Measurements from ENCODE around the gene CCDC88C. TPM values are rescaled to one million over a fixed set of nuclear protein-coding genes. Genes with fewer than 3 reads are reported as not detected.

Gene CCDC88C
- total RNA-seq, 2 experiments from 2014 or later = 137 to 253 TPM

DNA sequence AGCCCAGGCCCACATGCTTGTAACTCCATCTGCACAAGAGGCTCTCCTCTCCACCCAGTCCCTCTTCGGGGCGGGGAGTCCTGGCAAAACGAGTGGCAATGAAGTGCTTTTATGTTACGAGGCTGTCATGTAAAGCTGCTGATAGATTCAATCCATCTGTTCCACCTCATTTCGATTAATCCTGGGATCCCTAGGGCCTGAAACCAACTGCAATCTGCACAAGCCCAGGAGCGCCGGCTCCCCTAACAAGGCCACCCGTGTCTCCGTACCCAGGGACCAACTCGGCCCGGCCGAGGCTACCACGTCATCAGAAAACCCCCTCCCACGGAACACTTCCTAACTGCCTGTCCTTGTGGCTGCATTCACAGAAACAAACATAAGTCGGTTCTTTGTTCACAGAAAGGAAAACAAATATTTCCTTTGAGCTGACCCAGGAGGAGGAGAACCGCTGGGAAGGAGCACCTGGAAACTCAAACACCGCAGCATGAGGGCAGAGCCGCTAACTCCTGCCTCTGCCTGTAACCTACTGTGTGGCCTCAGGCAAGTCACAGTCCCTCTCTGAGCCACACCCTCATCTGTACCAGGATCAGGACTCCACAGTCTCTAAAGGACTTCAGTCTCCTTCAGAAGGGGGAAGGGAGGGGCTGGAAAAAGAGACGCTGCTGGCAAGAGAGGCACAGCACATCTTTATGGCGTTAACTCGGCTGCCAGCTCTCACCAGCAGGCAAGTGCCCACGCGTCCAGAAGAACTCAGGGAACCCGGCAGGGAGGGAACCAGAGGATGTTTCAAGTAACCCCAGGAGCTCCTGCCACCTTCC lies 47.8 kb downstream of the CCDC88C start:
- Histone ChIP-seq H3K4me1 (ENCODE audit: insufficient read depth, low read length, poor library complexity, severe bottlenecking) (peaks cover 100% of the 10 kb centered on the region), H3K4me3 (ENCODE audit: low read depth, low read length, poor library complexity, severe bottlenecking) (peak overlapping the region; percentile 53), H3K27ac (ENCODE audit: low read depth, low read length, poor library complexity, severe bottlenecking) (peak overlapping the region; percentile 94), H3K79me2 (ENCODE audit: insufficient read depth, low read depth, low read length) (peaks cover 98% of the 10 kb centered on the region), H2AFZ (ENCODE audit: low read length) (no peak overlapping the region), H3K36me3 (ENCODE audit: insufficient read depth, low read length) (peaks cover 26% of the 10 kb centered on the region; the same call in 1 of the 2 replicates), H4K20me1 (ENCODE audit: insufficient read depth, low read length) (no peaks in the 10 kb centered on the region), H3K4me2 (ENCODE audit: low read length) (peak overlapping the region; percentile 87), H3K9me2 (ENCODE audit: insufficient read depth, low read length) (no peaks in the 10 kb centered on the region), H3K9me3 (ENCODE audit: low read length) (no peaks in the 10 kb centered on the region)
- no peak for DNase-seq (ENCODE audit: low spot score)
- BruUV-seq (replicated peaks) = no TSS peak
- TF ChIP-seq EZH2phosphoT487 (IDR thresholded peaks at IDR 0.05; ENCODE audit: borderline replicate concordance, low read depth, low read length) = no peak
- TF ChIP-seq, protein P1, sequence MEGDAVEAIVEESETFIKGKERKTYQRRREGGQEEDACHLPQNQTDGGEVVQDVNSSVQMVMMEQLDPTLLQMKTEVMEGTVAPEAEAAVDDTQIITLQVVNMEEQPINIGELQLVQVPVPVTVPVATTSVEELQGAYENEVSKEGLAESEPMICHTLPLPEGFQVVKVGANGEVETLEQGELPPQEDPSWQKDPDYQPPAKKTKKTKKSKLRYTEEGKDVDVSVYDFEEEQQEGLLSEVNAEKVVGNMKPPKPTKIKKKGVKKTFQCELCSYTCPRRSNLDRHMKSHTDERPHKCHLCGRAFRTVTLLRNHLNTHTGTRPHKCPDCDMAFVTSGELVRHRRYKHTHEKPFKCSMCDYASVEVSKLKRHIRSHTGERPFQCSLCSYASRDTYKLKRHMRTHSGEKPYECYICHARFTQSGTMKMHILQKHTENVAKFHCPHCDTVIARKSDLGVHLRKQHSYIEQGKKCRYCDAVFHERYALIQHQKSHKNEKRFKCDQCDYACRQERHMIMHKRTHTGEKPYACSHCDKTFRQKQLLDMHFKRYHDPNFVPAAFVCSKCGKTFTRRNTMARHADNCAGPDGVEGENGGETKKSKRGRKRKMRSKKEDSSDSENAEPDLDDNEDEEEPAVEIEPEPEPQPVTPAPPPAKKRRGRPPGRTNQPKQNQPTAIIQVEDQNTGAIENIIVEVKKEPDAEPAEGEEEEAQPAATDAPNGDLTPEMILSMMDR (conservative IDR thresholded peaks at IDR 0.05; ENCODE audit: low read length) = no peak
- intact Hi-C loops (cut with micrococcal nuclease; ENCODE audit: unreplicated experiment) = no loop called here
- ChIA-PET CTCF (ENCODE audit: unreplicated experiment) (interaction anchor here (1.1 kb wide), 1 partner anchor 13 kb away, joined by 3 read pairs; no protein-coding TSS in a partner anchor), POLR2A (interaction anchor here (1.5 to 18.1 kb wide), 3 partner anchors 14 to 46 kb away, joined by 5 to 311 read pairs (median 7); no protein-coding TSS in a partner anchor)

DNA sequence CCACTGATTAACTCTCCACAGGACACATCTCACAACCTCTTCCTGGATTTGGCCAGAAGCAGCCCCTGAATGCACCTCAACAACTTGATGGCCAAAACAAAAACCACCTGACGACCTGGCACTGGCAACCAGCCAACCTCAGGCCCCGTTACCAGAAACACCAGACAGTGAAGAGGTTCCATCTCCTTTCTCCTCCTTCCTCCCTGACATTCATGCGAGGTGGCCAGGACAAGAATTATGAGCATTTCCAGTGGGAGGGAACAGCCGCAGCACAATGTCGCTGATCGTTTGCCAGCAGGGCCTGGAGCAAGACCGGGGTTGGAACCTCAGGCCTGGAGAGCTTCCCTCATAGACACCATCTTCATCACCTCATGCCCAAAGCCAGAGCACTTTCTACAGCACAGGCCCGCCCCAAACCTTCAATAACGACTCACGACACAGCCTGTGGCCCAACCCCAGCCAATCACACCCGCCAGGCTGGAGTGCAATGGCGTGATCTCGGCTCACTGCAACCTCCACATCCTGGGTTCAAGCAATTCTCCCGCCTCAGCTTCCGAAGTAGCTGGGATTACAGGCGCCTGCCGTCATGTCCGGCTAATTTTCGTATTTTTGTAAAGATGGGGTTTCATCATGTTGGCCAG lies 48.7 kb downstream of the CCDC88C start:
- H2AFZ ChIP-seq (ENCODE audit: low read length) = no peak overlapping the region
- peaks cover 100% of the 10 kb centered on the region for H3K4me1 ChIP-seq (ENCODE audit: insufficient read depth, low read length, poor library complexity, severe bottlenecking)
- ChIA-PET POLR2A (interaction anchor here (1.1 to 18.1 kb wide), 4 partner anchors 8 to 47 kb away, joined by 3 to 311 read pairs (median 10); no protein-coding TSS in a partner anchor), CTCF (ENCODE audit: unreplicated experiment) (no interaction called here)
- BruUV-seq (replicated peaks) = TSS peak; percentile 56
- intact Hi-C loops (cut with micrococcal nuclease; ENCODE audit: unreplicated experiment) = no loop called here
- H3K4me2 ChIP-seq (ENCODE audit: low read length) = peak overlapping the region; percentile 87
- TF ChIP-seq EZH2phosphoT487 (IDR thresholded peaks at IDR 0.05; ENCODE audit: borderline replicate concordance, low read depth, low read length) = no peak
- no peaks in the 10 kb centered on the region for H3K9me3 ChIP-seq (ENCODE audit: low read length)
- peak; percentile 59 for DNase-seq (ENCODE audit: low spot score)
- H4K20me1 ChIP-seq (ENCODE audit: insufficient read depth, low read length) = no peaks in the 10 kb centered on the region
- H3K9me2 ChIP-seq (ENCODE audit: insufficient read depth, low read length) = no peaks in the 10 kb centered on the region
- peak overlapping the region; percentile 94 for H3K27ac ChIP-seq (ENCODE audit: low read depth, low read length, poor library complexity, severe bottlenecking)
- peak overlapping the region; percentile 53 for H3K4me3 ChIP-seq (ENCODE audit: low read depth, low read length, poor library complexity, severe bottlenecking)
- H3K79me2 ChIP-seq (ENCODE audit: insufficient read depth, low read depth, low read length) = peaks cover 93% of the 10 kb centered on the region
- peaks cover 21% of the 10 kb centered on the region; the same call in 1 of the 2 replicates for H3K36me3 ChIP-seq (ENCODE audit: insufficient read depth, low read length)

All from OCI-LY7 (cell line).